ENCODE results near the gene MDC1.
A peak's percentile ranks its signal among the peaks of the same experiment; 100 is the strongest.
"Not testable (repeated sequence)": the region's sequence is repeated elsewhere in the genome, so short reads cannot be mapped to it uniquely, and the experiment has no call there.

Gene MDC1

DNA sequence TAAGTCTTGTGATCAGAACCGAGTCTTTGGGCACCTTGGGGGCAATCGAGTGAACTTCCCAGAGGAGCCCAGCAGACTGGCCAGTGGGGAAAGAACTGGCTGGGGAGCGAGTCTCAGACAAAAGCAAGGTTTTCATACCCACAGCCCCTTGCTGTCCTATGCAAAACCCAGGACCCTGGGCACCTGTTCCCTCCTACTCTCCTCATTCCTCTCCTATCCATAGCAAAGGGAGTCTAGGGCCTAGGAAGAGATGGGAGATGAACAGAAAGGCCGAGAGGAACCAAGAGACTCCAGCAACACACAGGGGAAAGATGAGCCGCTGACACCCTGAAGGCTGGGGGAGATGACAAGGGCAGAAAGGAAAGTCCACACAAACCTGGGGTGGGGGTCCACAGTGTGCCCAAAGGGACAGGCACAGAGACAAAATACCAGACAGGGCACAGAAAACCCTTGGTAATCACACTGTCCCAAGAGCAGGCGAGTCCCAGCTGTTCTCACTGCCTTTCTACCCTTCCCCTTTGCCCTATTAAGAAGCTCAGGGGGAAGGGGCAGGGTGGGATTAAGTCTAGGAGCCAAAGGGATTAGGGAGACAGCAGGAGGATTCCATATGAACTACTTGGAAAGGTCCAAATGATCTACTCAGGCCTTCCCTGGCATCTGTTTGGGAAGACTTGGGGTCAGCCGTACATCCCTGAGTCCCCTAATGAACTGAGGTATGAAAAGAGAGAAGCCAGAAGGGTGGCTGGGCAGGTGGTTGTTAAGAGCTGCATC is 37.1 kb downstream of the MDC1 start:
- TF ChIP-seq, protein P1, sequence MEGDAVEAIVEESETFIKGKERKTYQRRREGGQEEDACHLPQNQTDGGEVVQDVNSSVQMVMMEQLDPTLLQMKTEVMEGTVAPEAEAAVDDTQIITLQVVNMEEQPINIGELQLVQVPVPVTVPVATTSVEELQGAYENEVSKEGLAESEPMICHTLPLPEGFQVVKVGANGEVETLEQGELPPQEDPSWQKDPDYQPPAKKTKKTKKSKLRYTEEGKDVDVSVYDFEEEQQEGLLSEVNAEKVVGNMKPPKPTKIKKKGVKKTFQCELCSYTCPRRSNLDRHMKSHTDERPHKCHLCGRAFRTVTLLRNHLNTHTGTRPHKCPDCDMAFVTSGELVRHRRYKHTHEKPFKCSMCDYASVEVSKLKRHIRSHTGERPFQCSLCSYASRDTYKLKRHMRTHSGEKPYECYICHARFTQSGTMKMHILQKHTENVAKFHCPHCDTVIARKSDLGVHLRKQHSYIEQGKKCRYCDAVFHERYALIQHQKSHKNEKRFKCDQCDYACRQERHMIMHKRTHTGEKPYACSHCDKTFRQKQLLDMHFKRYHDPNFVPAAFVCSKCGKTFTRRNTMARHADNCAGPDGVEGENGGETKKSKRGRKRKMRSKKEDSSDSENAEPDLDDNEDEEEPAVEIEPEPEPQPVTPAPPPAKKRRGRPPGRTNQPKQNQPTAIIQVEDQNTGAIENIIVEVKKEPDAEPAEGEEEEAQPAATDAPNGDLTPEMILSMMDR (IDR thresholded peaks at IDR 0.05; ENCODE audit: insufficient read depth, low read depth, low read length, missing control alignments) = no peak
- no peak for DNase-seq (ENCODE audit: low read depth)
- H3K4me3 ChIP-seq (ENCODE audit: low read depth, low read length) = peak overlapping the region; percentile 96

DNA sequence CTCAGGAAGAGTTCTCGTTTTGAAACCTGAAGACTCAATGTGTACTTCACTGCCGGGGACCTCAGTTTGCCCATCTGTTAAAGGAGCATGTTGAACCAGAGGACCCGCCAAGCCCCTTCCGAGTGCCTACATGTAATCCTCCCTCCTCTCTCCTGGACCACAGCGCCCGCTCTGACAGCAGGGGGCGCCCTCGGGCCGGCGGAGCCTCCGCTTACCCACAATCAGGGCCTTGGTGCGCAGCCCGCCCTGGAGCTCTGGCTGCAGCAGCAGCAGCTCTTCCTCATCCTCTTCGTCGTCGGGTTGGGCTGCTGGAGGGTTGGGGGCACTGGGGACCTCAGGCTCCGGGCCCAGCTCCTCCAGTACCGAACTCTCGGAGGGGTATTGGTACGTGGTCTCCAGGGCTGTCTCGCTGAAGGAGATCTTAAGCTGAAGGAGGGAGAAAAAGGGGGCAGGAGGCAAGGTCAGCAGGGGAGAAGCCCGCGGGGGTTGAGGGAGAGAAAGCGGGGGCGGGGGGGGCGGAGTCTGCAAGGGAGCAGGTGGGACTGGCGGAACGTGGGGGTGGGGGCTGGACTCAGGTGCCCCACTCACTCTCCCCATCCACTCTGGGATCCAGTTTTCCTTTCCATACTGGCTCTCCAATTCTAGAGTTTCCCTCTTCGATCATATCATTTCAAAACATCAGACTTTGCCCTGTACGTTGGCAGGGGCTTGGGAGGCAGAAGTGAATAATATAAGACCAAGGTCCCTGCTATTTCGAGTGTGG is 37.9 kb downstream of the MDC1 start:
- peak overlapping the region; percentile 96 for H3K4me3 ChIP-seq (ENCODE audit: low read depth, low read length)
- peak; percentile 92 for DNase-seq (ENCODE audit: low read depth)
- TF ChIP-seq, protein P1 (IDR thresholded peaks at IDR 0.05; ENCODE audit: insufficient read depth, low read depth, low read length, missing control alignments) = peak; percentile 96

GRCh38 chr6:30676660-30677285 is 40.3 kb downstream of the MDC1 start:
- DNase-seq (ENCODE audit: low read depth) = no peak
- H3K4me3 ChIP-seq (ENCODE audit: low read depth, low read length) = no peak overlapping the region
- TF ChIP-seq, protein P1 (IDR thresholded peaks at IDR 0.05; ENCODE audit: insufficient read depth, low read depth, low read length, missing control alignments) = no peak

GRCh38 chr6:30672445-30673253 is 44.4 kb downstream of the MDC1 start, which contains the start of gene DHX16:
Gene DHX16, minus strand, starts transcription at chr6:30673006. Its CDS starts 165 bp downstream, at chr6:30672841.
- DNase-seq (ENCODE audit: low read depth) = peak; percentile 98
- H3K4me3 ChIP-seq (ENCODE audit: low read depth, low read length) = peak within 1 kb of the TSS; percentile 65
- TF ChIP-seq, protein P1 (IDR thresholded peaks at IDR 0.05; ENCODE audit: insufficient read depth, low read depth, low read length, missing control alignments) = peak; percentile 78

- TF ChIP-seq, protein P1 (IDR thresholded peaks at IDR 0.05; ENCODE audit: insufficient read depth, low read depth, low read length, missing control alignments) = peak; percentile 15
- DNase-seq (ENCODE audit: low read depth) = no peak
- H3K4me3 ChIP-seq (ENCODE audit: low read depth, low read length) = no peak overlapping the region
Measured at GRCh38 chr6:30670760-30671527, 46.1 kb downstream of the MDC1 start.

DNA sequence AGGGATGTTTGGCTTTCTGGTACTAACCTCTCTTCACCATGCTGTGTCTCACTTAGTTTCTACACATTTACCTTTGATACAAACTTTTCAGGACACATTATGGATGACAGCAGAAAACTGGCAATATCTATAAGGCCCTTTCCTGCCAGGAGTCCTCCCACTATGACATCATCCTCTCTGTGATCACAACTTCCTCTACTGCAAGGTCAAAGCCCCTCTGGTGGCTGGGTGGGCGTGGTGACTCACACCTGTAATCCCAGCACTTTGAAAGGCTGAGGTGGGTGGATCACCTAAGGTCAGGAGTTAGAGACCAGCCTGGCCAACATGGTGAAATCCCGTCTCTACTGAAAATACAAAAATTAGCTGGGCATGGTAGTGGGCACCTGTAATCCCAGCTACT is 50.8 kb downstream of the MDC1 start:
- not testable (repeated sequence) for DNase-seq (ENCODE audit: low read depth); H3K4me3 ChIP-seq (ENCODE audit: low read depth, low read length)

Measured in GM12865 (cell line).